Sigmoid colon (tissue), 3 donors: ENCODE measurements around the gene ADAM19.

Experiments used
- POLR2A ChIP-seq, 2 donors: fragments of 450-650 bp; IDR thresholded peaks; one replicate each; pipeline ENCODE4 v1.6.1; 2016; ENCODE audit warnings: antibody characterized with exemption in 2 of 2, mild to moderate bottlenecking in 2 of 2, moderate library complexity in 2 of 2
- TF ChIP-seq, protein P1 (sequence below), 4 experiments: fragments of 450-650 bp in 3 of 4; fragments of 200-600 bp in 1 of 4; IDR thresholded peaks; one replicate each; pipeline ENCODE4 v1.5.1; 2016 to 2019; ENCODE audit warnings: antibody characterized with exemption in 4 of 4, mild to moderate bottlenecking in 3 of 4, moderate library complexity in 2 of 4

GRCh38 chr5:157484768-157485167 lies 90.8 kb downstream of the ADAM19 start:
- TF ChIP-seq, protein P1, sequence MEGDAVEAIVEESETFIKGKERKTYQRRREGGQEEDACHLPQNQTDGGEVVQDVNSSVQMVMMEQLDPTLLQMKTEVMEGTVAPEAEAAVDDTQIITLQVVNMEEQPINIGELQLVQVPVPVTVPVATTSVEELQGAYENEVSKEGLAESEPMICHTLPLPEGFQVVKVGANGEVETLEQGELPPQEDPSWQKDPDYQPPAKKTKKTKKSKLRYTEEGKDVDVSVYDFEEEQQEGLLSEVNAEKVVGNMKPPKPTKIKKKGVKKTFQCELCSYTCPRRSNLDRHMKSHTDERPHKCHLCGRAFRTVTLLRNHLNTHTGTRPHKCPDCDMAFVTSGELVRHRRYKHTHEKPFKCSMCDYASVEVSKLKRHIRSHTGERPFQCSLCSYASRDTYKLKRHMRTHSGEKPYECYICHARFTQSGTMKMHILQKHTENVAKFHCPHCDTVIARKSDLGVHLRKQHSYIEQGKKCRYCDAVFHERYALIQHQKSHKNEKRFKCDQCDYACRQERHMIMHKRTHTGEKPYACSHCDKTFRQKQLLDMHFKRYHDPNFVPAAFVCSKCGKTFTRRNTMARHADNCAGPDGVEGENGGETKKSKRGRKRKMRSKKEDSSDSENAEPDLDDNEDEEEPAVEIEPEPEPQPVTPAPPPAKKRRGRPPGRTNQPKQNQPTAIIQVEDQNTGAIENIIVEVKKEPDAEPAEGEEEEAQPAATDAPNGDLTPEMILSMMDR (IDR thresholded peaks at IDR 0.05): no peak
- TF ChIP-seq POLR2A (IDR thresholded peaks at IDR 0.05): no peak
